Caki2 (cell line): ENCODE data around the gene PSTPIP1. TPM values are rescaled to one million over a fixed set of nuclear protein-coding genes. Genes with fewer than 3 reads are reported as not detected.

Experiments used
- DNase-seq: peaks from one replicate; pipeline ENCODE4 v3.0.0-alpha.2; 2015; ENCODE audit warnings: low read depth
- in situ Hi-C: cut with HindIII; loops from 2 replicates; pipeline ENCODE4 v1.10.0; 2016; ENCODE audit warnings: low sequenced_read_pairs, low pct_unique_long_range_greater_than_20kb, mixed read lengths
- total RNA-seq: library from RNA; depleted of rRNA; stranded (reverse); fragments of >200 nt; shearing (Covaris generic); gene quantifications from 2 replicates; pipeline ENCODE4 v1.2.3, GENCODE V29; 2014; ENCODE audit warnings: low replicate concordance

The PSTPIP1 gene
- total RNA-seq, 1 experiment from 2014 or later, result not detected

DNA sequence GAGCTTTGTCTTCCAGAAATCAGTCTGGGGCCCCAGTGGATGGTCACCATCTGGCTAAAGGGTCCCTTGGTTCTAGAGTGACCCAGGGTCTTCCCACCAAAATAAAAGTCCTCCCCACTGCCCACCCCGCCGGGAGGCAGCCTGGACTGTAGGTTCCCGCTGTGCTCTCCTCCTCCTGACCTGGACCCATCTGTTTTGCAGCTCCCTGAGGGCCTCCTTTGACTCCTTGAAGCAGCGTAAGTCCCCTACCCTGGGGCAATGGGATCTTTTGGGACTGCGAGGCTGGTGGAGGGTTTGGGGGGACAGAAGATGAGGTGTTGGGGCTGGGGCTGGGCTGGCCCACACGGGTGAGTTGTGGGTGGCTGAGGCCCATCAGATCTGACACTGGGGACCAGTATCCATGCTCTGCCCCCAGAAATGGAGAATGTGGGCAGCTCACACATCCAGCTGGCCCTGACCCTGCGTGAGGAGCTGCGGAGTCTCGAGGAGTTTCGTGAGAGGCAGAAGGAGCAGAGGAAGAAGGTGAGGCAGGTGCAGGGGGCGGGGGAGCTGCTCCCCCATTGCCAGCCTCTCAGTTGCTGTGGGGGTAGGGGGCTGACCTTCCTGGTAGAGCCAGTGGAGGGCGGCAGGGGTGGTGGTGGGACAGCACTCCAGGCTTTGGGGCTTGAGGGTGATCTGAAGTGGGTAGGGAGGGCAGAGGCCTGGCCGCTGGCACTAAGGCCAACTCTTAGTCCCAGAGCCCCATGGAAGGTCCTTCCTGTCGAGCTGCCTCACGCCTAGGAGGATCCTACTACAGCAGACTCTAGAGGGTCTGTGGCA lies 30.4 kb downstream of the PSTPIP1 start:
- in situ Hi-C loops, result no loop called here
- no peak for DNase-seq

- DNase-seq, result no peak
- in situ Hi-C loops, result no loop called here
Observed at GRCh38 chr15:77025941-77026411, 31.1 kb downstream of the PSTPIP1 start.

DNA sequence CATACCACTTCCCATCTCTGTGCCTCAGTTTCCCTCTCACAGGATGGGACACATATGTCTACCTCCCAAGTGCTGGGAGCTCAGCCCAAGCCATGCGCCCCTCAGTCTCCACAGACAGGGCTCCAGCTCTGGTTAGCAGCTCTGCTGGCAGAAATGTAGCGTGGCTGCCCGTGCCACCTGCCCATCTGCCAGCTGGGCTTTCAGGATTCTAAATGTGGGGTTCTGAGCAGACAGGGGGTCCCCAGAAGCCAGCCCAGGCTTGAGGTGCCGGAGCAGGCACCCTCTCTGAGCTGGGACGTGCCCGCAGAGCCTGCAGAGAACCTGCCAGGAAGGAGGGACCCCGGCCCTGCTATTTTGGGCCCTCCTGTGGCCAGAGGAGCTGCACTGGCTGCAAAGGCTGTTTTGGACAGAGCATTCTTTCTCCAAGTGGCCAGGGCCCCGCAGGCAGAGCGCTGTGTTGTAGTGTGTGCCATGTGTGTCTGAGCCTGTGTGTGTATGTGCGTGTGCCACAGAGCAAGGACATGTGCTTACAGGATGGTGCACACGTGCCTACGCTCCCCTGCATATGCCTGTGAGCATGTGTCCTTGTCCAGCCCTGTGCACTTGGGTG lies 31.7 kb downstream of the PSTPIP1 start:
- DNase-seq, result no peak
- in situ Hi-C loops, result no loop called here

GRCh38 chr15:77027111-77027696 lies 32.3 kb downstream of the PSTPIP1 start:
- DNase-seq, result no peak
- in situ Hi-C loops, result no loop called here

DNA sequence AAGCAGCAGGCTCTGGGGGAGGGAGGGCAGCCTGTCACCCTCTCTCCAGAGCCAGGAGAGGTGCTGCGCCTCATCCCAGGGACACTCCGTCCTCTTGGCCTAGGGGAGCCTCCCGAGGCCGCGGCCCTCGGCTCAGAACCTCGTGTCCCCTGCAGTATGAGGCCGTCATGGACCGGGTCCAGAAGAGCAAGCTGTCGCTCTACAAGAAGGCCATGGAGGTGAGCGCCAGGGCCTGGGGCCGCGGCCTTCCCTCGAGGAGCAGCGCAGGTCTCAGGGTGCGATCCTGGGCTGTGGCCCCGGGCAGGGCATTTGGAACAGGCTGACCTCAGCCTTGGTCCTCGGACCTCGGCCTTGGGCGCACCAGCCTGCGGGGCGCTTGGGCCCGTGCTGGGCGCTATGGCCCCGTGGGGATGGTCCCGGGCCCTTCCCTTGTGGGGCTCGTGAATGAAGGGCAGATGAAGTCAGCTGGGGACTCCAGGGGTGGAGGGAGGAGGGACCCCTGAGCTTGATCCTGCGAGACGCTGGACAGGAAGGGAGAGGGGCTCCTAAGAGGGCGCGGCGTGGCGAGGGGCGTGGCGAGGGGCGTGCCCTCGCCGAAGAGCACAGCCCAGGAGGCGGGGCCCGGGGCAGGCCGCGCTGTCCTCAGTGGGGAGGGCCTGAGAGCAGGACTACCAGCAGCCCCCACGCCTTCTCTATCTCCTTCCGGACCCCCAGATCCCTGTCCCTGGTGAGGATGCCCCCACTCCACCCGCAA lies 32.9 kb downstream of the PSTPIP1 start:
- no peak for DNase-seq
- in situ Hi-C loops, result no loop called here

GRCh38 chr15:77028451-77029165 lies 33.7 kb downstream of the PSTPIP1 start:
- in situ Hi-C loops, result no loop called here
- no peak for DNase-seq

DNA sequence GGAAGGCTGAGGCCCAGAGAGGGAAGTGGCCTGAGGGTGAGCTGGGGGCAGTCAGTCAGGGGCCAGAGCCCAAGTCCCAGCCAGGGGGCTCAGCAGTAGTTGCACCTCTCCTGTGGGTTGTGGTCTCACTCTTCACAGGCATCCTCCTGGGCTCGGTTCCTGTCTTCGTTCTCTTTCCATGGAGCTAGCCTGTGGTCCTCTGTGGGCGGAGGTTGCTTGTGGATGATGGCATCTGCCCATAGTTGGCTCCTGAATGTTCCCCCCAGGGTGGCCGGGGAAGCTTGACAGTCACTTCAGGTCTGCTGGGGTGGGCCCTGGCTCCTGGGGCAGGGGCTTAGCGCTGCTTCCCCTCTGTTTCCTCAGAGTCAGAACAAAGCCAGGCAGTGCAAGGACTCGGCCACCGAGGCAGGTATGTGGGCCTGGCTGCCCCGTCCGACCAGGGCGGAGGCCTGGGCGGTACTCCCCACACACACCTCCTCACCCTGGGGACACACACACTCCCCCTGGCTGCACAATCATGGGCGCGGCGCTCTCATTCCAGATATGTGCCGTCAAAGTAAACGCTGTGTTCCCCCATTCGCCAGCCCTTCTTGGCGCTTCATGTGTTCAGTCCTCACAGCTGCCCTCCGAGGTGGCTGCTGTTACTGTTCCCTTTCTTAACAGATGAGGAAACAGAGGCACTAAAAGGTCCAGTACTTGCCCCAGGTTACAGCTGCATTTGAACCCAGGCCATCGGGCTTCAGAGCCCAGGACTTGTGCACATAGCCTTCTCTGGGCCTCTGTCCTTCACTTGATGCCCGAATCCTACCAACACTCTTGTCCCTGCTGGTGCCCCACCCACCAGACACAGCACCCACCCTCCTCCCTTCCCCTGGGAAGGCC lies 34.5 kb downstream of the PSTPIP1 start:
- in situ Hi-C loops, result no loop called here

GRCh38 chr15:77030048-77030927 lies 35.4 kb downstream of the PSTPIP1 start:
- in situ Hi-C loops, result no loop called here
- no peak for DNase-seq

More for the DNA sequence above, 34.5 kb downstream of the PSTPIP1 start:
- DNase-seq, result no peak

DNA sequence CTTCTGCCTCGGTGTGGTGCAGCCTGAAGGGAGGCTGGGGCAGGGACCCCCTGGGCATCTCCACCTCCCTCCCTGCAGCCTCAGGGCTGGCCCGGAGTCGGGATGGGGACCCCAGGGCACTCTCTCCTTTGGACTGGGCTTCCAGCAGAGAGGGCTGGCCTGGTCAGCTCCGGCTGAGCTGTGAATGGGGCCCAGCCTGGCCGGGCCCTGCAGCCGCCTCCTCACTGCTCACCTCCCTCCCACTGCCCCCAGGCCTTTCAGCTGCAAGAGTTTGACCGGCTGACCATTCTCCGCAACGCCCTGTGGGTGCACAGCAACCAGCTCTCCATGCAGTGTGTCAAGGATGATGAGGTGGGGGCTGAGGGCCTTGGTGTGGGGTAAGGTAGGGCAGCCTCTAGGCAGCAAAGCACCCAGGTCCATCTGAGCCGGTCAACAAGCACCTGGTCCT lies 36.0 kb downstream of the PSTPIP1 start:
- in situ Hi-C loops, result no loop called here
- no peak for DNase-seq

- no peak for DNase-seq
- in situ Hi-C loops, result no loop called here
Observed at GRCh38 chr15:77031376-77032050, 36.6 kb downstream of the PSTPIP1 start.

GRCh38 chr15:77032052-77032646 lies 37.2 kb downstream of the PSTPIP1 start:
- DNase-seq, result no peak
- in situ Hi-C loops, result no loop called here

DNA sequence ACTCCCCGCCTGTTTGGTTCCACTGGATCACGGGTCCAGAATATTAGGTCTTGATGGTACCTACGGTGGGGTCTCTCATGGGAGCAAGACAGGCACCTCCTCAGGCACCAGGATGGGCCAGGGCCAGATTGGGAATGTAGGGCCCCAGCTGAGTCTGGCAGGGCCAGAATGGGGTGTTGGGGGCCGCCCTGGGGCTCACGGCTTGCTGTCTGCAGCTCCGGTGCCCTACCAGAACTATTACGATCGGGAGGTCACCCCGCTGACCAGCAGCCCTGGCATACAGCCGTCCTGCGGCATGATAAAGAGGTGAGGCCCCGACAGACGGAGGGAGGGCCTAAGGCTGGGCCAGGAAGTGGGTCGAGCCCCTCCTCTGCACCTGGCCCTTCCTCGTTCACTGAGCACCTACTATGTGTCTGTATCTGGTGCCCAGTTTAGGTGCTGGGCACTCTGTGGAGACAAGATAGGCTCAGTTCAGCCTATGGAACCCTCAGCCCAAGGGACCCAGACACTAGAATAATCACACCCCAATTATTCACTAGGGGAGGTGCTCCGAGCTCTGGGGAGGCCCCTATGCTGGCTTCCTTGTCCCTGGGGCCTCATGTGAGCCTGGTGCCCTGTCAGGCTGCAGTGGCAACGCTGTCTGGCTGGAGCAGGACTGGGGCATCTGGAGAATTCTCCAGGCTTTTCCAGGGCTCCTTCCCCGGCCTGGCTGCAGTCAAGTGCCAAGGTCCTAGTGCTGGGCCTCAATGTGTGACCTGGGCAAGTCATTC lies 37.9 kb downstream of the PSTPIP1 start:
- in situ Hi-C loops, result no loop called here
- DNase-seq, result no peak

DNA sequence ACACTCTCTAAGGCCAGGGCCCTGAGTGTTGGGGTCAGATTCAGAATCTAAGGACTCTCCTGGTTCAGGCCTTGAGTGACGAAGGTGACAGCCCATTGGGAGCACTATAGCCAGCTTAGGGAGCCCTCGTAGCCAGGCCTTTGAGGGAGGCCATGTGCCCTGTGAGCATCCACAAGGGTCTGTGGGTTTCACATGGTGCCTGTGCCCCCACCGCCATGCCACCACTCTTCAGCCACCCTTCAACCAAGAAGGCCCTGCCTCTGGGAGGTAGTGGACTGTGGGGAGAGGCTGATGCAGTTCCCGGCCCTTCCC lies 38.4 kb downstream of the PSTPIP1 start:
- DNase-seq, result no peak
- in situ Hi-C loops, result no loop called here

DNA sequence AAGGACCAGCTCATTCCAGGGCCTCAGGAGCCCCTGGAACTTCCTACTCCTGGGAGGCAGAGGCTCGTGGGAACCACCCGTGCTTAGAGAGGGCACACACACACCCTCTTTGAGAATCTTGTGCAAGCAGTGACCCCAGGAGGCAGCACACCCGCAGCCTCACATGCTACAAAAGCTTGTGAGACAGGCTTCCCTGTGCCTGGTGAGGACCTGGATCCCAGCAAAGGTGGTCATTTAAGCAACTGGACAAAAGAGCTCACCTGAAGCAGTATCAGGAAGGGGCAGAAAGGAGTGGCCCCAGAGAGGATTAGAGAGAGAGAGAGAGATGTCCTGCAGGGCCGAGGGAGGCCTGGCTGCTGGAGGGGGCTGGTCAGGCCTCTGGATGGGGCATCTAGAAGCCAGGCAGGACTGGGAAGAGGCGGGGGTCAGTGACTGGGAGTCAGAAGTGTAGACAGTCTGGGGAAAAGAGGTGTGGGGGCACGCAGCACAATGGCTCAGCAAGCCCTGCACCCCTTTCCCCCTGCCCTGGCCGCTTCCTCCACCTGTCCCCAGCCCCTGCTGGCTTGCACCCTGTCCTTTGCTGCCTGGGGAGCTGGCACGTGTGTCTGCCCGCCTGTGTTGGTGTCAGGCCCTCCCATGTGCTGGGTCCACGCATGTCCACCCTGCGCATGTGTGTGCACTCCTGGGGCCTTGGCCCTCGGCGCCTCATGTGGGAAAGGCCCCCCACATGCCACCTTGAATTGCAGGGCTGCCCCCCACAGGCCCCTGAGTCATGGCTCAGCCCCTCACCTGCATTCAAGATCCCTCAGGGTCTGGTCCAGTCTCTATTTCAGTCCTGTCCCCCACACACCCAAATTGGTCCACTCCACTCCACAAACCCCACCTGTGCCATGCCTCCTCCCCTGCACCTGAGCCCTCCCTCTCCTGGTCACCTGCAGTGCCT lies 39.1 kb downstream of the PSTPIP1 start:
- no peak for DNase-seq
- in situ Hi-C loops, result no loop called here
